Right hindlimb (tissue), 1 donor: ENCODE results near the gene OR6C2.
"Not testable (repeated sequence)": the region's sequence is repeated elsewhere in the genome, so short reads cannot be mapped to it uniquely, and the experiment has no call there.

ENCODE experiments used
- DNase-seq: peaks from one replicate; pipeline ENCODE4 v3.0.0-alpha.2; 2018

The OR6C2 gene

GRCh38 chr12:55479136-55479535 lies 35.3 kb downstream of the OR6C2 start:
- DNase-seq: not testable (repeated sequence)

GRCh38 chr12:55484284-55484683 lies 40.4 kb downstream of the OR6C2 start:
- DNase-seq: not testable (repeated sequence)

DNA sequence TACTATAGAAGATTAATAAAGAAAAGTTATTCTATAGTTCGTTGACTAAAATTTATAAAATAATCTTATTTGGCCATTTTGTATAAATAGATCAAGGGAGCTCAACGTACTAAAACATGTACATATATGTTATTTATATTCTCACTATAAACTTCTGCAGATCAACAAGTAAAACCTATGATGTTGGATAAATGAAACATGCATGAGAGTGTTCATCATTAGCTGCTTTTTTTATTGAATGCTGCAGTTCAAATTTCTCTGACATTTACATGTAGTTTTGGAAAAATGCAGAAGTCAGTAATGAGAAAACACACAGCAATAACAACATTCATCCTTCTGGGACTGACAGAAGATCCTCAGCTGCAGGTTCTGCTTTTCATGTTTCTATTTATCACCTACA lies 48.2 kb downstream of the OR6C2 start, which contains the start of gene OR6C68:
Gene OR6C68, plus strand, starts transcription at position 301 of the 400 bp plus-strand sequence. Its CDS starts 0 bp downstream, at position 301.
- DNase-seq: no peak

DNA sequence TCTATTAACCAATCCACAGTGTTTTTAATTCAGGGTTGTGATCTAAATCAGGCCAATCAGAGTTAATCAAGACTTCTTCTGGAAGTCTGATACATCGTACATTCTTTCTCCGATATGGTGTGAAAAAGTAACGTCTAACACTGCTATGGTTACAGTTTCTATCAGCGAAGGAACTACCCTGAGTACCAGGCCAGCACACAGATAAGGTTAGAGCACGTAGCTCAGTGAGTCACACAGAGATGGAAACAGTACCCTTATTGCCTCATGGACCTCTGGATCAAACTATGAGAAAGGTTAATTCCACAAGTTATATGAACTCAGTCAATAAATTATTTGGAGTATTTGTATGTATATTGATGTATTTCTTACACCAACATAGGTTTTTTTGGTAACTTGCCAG lies 51.6 kb downstream of the OR6C2 start:
- DNase-seq: no peak

GRCh38 chr12:55499231-55499630 lies 55.4 kb downstream of the OR6C2 start:
- no peak for DNase-seq

GRCh38 chr12:55499810-55500252 lies 56.0 kb downstream of the OR6C2 start:
- DNase-seq: no peak

DNA sequence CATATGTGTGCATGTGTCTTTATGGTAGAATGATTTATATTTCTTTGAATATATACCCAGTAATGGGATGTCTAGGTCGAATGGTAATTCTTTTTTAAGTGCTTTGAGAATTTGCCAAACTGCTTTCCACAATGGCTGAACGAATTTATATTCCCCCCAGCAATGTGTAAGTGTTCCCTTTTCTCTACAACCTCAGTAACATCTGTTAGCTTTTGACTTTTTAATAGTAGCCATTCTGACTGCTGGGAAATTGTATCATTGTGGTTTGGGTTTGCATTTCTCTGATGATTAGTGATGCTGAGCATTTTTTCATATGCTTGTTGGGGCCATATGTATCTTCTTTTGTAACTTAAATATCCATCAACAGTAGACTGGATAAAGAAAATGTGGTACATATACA lies 57.7 kb downstream of the OR6C2 start:
- DNase-seq: no peak
